Effector memory CD4-positive, alpha-beta T cell (primary cell): ENCODE data around the gene NDUFB7.
A peak's percentile ranks its signal among the peaks of the same experiment; 100 is the strongest.
"Not testable (repeated sequence)": the region's sequence is repeated elsewhere in the genome, so short reads cannot be mapped to it uniquely, and the experiment has no call there.

ENCODE experiments used
- DNase-seq, 3 donors: peaks; one replicate each; pipeline ENCODE4 v3.0.0-alpha.2; 2020
- H3K27ac ChIP-seq: 2 replicates; pipeline ENCODE4 v1.7.0; 2013; ENCODE audit warnings: mild to moderate bottlenecking, low read length, moderate library complexity; ENCODE audit not compliant: insufficient read depth, poor library complexity, severe bottlenecking
- H3K27me3 ChIP-seq: replicated peaks from 2 replicates; pipeline ENCODE4 v1.7.0; 2013; ENCODE audit warnings: mild to moderate bottlenecking, low read length; ENCODE audit not compliant: insufficient read depth, control insufficient read depth, poor library complexity, severe bottlenecking
- H3K36me3 ChIP-seq: 2 replicates; pipeline ENCODE4 v1.7.0; 2013; ENCODE audit warnings: mild to moderate bottlenecking, low read length, moderate library complexity; ENCODE audit not compliant: control insufficient read depth, insufficient read depth
- H3K4me1 ChIP-seq: 2 replicates; pipeline ENCODE4 v1.7.0; 2013; ENCODE audit warnings: low read length, mild to moderate bottlenecking; ENCODE audit not compliant: control insufficient read depth, insufficient read depth, poor library complexity, severe bottlenecking
- H3K4me3 ChIP-seq: 2 replicates; pipeline ENCODE4 v1.7.0; 2013; ENCODE audit warnings: low read length, low read depth, mild to moderate bottlenecking; ENCODE audit not compliant: insufficient read depth, poor library complexity, severe bottlenecking
- H3K9me3 ChIP-seq: 2 replicates; pipeline ENCODE4 v1.7.0; 2013; ENCODE audit warnings: mild to moderate bottlenecking, low read length, moderate library complexity; ENCODE audit not compliant: control insufficient read depth

The NDUFB7 gene

GRCh38 chr19:14542711-14543328 lies 29.0 kb downstream of the NDUFB7 start:
- Histone ChIP-seq H3K4me1 (no peaks in the 10 kb centered on the region), H3K27me3 (no peaks in the 10 kb centered on the region), H3K36me3 (peaks cover 19% of the 10 kb centered on the region), H3K9me3 (no peaks in the 10 kb centered on the region), H3K27ac (no peak overlapping the region), H3K4me3 (no peak overlapping the region)
- DNase-seq: no peak

GRCh38 chr19:14541979-14542378 lies 29.9 kb downstream of the NDUFB7 start:
- H3K4me3 ChIP-seq, H3K27ac ChIP-seq, H3K27me3 ChIP-seq, DNase-seq, H3K4me1 ChIP-seq, H3K9me3 ChIP-seq: not testable (repeated sequence)
- peaks cover 17% of the 10 kb centered on the region for H3K36me3 ChIP-seq

- Histone ChIP-seq H3K36me3 (peaks cover 12% of the 10 kb centered on the region), H3K4me1 (peaks cover 5% of the 10 kb centered on the region), H3K4me3 (no peak overlapping the region), H3K9me3 (no peaks in the 10 kb centered on the region), H3K27ac (no peak overlapping the region), H3K27me3 (no peaks in the 10 kb centered on the region)
- DNase-seq: no peak
Observed at GRCh38 chr19:14540741-14541525, 30.9 kb downstream of the NDUFB7 start.

- DNase-seq: no peak
- no peak overlapping the region for H3K27ac ChIP-seq
Observed at GRCh38 chr19:14536926-14537692, 34.8 kb downstream of the NDUFB7 start.

GRCh38 chr19:14533450-14533849 lies 38.4 kb downstream of the NDUFB7 start:
- Histone ChIP-seq H3K4me3 (no peak overlapping the region), H3K4me1 (peaks cover 28% of the 10 kb centered on the region), H3K9me3 (no peaks in the 10 kb centered on the region), H3K27me3 (no peaks in the 10 kb centered on the region), H3K36me3 (peaks cover 3% of the 10 kb centered on the region), H3K27ac (no peak overlapping the region)
- no peak for DNase-seq

More at GRCh38 chr19:14536926-14537692, 34.8 kb downstream of the NDUFB7 start:
- Histone ChIP-seq H3K9me3 (no peaks in the 10 kb centered on the region), H3K27me3 (no peaks in the 10 kb centered on the region), H3K4me1 (peaks cover 5% of the 10 kb centered on the region), H3K36me3 (peaks cover 3% of the 10 kb centered on the region), H3K4me3 (no peak overlapping the region)

- Histone ChIP-seq H3K4me1 (peaks cover 25% of the 10 kb centered on the region), H3K27me3 (no peaks in the 10 kb centered on the region), H3K36me3 (peaks cover 3% of the 10 kb centered on the region), H3K27ac (peak overlapping the region; percentile 87), H3K4me3 (peak overlapping the region; percentile 78), H3K9me3 (no peaks in the 10 kb centered on the region)
- no peak for DNase-seq
Observed at GRCh38 chr19:14530506-14530905, 41.4 kb downstream of the NDUFB7 start.

- DNase-seq: no peak
- peaks cover 25% of the 10 kb centered on the region for H3K4me1 ChIP-seq
- peaks cover 3% of the 10 kb centered on the region for H3K36me3 ChIP-seq
- H3K9me3 ChIP-seq: no peaks in the 10 kb centered on the region
- H3K27ac ChIP-seq: peak overlapping the region; percentile 87
- no peaks in the 10 kb centered on the region for H3K27me3 ChIP-seq
- peak overlapping the region; percentile 78 for H3K4me3 ChIP-seq
Observed at GRCh38 chr19:14530005-14530348, 41.9 kb downstream of the NDUFB7 start.

GRCh38 chr19:14529254-14530004 lies 42.4 kb downstream of the NDUFB7 start, which contains the start of gene TECR:
TSS of gene TECR (plus strand) at chr19:14529594. CDS start at chr19:14529697, 103 bp downstream.
- H3K4me1 ChIP-seq: peaks cover 25% of the 10 kb centered on the region
- peak within 1 kb of the TSS; percentile 87 for H3K27ac ChIP-seq
- no peaks in the 10 kb centered on the region for H3K27me3 ChIP-seq

GRCh38 chr19:14528419-14529253 lies 43.2 kb downstream of the NDUFB7 start:
- H3K36me3 ChIP-seq: peaks cover 3% of the 10 kb centered on the region
- peak overlapping the region; percentile 63 for H3K4me3 ChIP-seq
- H3K9me3 ChIP-seq: no peaks in the 10 kb centered on the region
- H3K27ac ChIP-seq: peak overlapping the region; percentile 87
- H3K27me3 ChIP-seq: no peaks in the 10 kb centered on the region
- no peak for DNase-seq
- peaks cover 32% of the 10 kb centered on the region for H3K4me1 ChIP-seq

More at GRCh38 chr19:14529254-14530004, 42.4 kb downstream of the NDUFB7 start, which contains the start of gene TECR:
- no peaks in the 10 kb centered on the region for H3K9me3 ChIP-seq
- DNase-seq: peak; percentile 100
- peak within 1 kb of the TSS; percentile 78 for H3K4me3 ChIP-seq
- peaks cover 3% of the 10 kb centered on the region for H3K36me3 ChIP-seq
